ENCODE results near the gene AZIN2.
"Not testable (repeated sequence)": the region's sequence is repeated elsewhere in the genome, so short reads cannot be mapped to it uniquely, and the experiment has no call there.

GRCh38 chr1:33066477-33066876 lies 14.5 kb upstream of the AZIN2 start:
- TF ChIP-seq, protein P1, sequence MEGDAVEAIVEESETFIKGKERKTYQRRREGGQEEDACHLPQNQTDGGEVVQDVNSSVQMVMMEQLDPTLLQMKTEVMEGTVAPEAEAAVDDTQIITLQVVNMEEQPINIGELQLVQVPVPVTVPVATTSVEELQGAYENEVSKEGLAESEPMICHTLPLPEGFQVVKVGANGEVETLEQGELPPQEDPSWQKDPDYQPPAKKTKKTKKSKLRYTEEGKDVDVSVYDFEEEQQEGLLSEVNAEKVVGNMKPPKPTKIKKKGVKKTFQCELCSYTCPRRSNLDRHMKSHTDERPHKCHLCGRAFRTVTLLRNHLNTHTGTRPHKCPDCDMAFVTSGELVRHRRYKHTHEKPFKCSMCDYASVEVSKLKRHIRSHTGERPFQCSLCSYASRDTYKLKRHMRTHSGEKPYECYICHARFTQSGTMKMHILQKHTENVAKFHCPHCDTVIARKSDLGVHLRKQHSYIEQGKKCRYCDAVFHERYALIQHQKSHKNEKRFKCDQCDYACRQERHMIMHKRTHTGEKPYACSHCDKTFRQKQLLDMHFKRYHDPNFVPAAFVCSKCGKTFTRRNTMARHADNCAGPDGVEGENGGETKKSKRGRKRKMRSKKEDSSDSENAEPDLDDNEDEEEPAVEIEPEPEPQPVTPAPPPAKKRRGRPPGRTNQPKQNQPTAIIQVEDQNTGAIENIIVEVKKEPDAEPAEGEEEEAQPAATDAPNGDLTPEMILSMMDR (IDR thresholded peaks at IDR 0.05; ENCODE audit: borderline replicate concordance, extremely low read depth, low read length, poor library complexity, severe bottlenecking): not testable (repeated sequence)
- not testable (repeated sequence) for TF ChIP-seq EZH2 (IDR thresholded peaks at IDR 0.05; ENCODE audit: borderline replicate concordance, low read depth, low read length, severe bottlenecking)
